Measurements from ENCODE around the gene SLC25A41. TPM values are rescaled to one million over a fixed set of nuclear protein-coding genes. Genes with fewer than 3 reads are reported as not detected.

SLC25A41 gene
- total and polyA plus RNA-seq, 2 of the 13 experiments (the other 11 are each of a cell fraction or from before 2014, with no cell fraction given): 0.33 to 0.95 TPM

- no peak overlapping the region for H3K4me2 ChIP-seq (ENCODE audit: low read depth, low read length)
- CTCF ChIA-PET (ENCODE audit: low intra/inter-chr PET ratio, low total read pairs): no interaction called here
- POLR2A ChIA-PET: no interaction called here
- FAIRE-seq: no peak
- H3K4me1 ChIP-seq (ENCODE audit: insufficient read depth, low read length): no peaks in the 10 kb centered on the region
- DNase-seq (ENCODE audit: low spot score): no peak
- H3K36me3 ChIP-seq (replicated peaks in 1 of 2; ENCODE audit: control insufficient read depth in 1 of 2, insufficient read depth in 2 of 2, low read length in 2 of 2): peaks cover 10 to 24% of the 10 kb centered on the region in 2 experiments
- no peak overlapping the region for H3K27ac ChIP-seq (ENCODE audit: extremely low read length, insufficient read depth, low read length)
- TF ChIP-seq ZBTB46 (CRISPR knock-in tag; IDR thresholded peaks at IDR 0.05; ENCODE audit: borderline replicate concordance): no peak
- no peak for TF ChIP-seq CHD2 (IDR thresholded peaks at IDR 0.05; ENCODE audit: low read depth, low read length)
- TF ChIP-seq PITX1 (CRISPR knock-in tag; IDR thresholded peaks at IDR 0.05): no peak
- no peak for TF ChIP-seq ZNF205 (CRISPR knock-in tag; IDR thresholded peaks at IDR 0.05)
- in situ Hi-C loops (cut with HindIII; ENCODE audit: extremely low pct_ligation_motif_present, low pct_unique_long_range_greater_than_20kb): no loop called here
- H4K20me1 ChIP-seq (ENCODE audit: insufficient read depth, low read length): no peaks in the 10 kb centered on the region
- peaks cover 5% of the 10 kb centered on the region; the same call in 1 of the 2 replicates for H3K9me3 ChIP-seq (ENCODE audit: low read length)
- intact Hi-C loops (cut with micrococcal nuclease; ENCODE audit: unreplicated experiment): no loop called here
- BruUV-seq (replicated peaks): no TSS peak
- H2AFZ ChIP-seq (ENCODE audit: low read length): no peak overlapping the region
- WGBS (ENCODE audit: low lambda C conversion rate): 96% methylated on average over 2 of the region's 2 CpGs
- H3K79me2 ChIP-seq (ENCODE audit: insufficient read depth, low read length): no peaks in the 10 kb centered on the region
- H3K9ac ChIP-seq (ENCODE audit: insufficient read depth, low read depth, low read length): no peak overlapping the region
- no peak overlapping the region for H3K4me3 ChIP-seq (replicated peaks in 1 of 3; ENCODE audit: insufficient read depth in 1 of 3, low read depth in 2 of 3, low read length in 3 of 3)
- H3K27me3 ChIP-seq (ENCODE audit: control insufficient read depth in 1 of 2, insufficient read depth in 2 of 2, low read length in 2 of 2): no peaks in the 10 kb centered on the region
- no peak for ATAC-seq
Observed at GRCh38 chr19:6452899-6453298, 19.3 kb upstream of the SLC25A41 start.

- H3K79me2 ChIP-seq (ENCODE audit: insufficient read depth, low read length): no peaks in the 10 kb centered on the region
- in situ Hi-C loops (cut with HindIII; ENCODE audit: extremely low pct_ligation_motif_present, low pct_unique_long_range_greater_than_20kb) (no loop called here), intact Hi-C loops (cut with micrococcal nuclease; ENCODE audit: unreplicated experiment) (no loop called here)
- TF ChIP-seq KLF15 (CRISPR knock-in tag; IDR thresholded peaks at IDR 0.05; ENCODE audit: borderline replicate concordance) (no peak), TIGD3 (CRISPR knock-in tag; IDR thresholded peaks at IDR 0.05; ENCODE audit: borderline replicate concordance) (no peak), WIZ (CRISPR knock-in tag; IDR thresholded peaks at IDR 0.05) (no peak), ZNF121 (CRISPR knock-in tag; IDR thresholded peaks at IDR 0.05) (no peak), GLMP (CRISPR knock-in tag; IDR thresholded peaks at IDR 0.05; ENCODE audit: borderline replicate concordance) (no peak), PPARG (CRISPR knock-in tag; conservative IDR thresholded peaks at IDR 0.05) (no peak)
- H3K36me3 ChIP-seq (replicated peaks in 1 of 2; ENCODE audit: control insufficient read depth in 1 of 2, insufficient read depth in 2 of 2, low read length in 2 of 2): peaks cover 10 to 19% of the 10 kb centered on the region in 2 experiments
- H4K20me1 ChIP-seq (ENCODE audit: insufficient read depth, low read length): no peaks in the 10 kb centered on the region
- FAIRE-seq (no peak), DNase-seq (ENCODE audit: low spot score) (no peak), ATAC-seq (no peak)
- no peak overlapping the region for H3K4me3 ChIP-seq (replicated peaks in 1 of 3; ENCODE audit: insufficient read depth in 1 of 3, low read depth in 2 of 3, low read length in 3 of 3)
- no peaks in the 10 kb centered on the region for H3K27me3 ChIP-seq (ENCODE audit: control insufficient read depth in 1 of 2, insufficient read depth in 2 of 2, low read length in 2 of 2)
- peaks cover 5% of the 10 kb centered on the region; the same call in 1 of the 2 replicates for H3K9me3 ChIP-seq (ENCODE audit: low read length)
- ChIA-PET POLR2A (no interaction called here), CTCF (ENCODE audit: low intra/inter-chr PET ratio, low total read pairs) (interaction anchor here (0.6 kb wide), 1 partner anchor 178 kb away, joined by 3 read pairs; no protein-coding TSS in a partner anchor)
- WGBS (ENCODE audit: low lambda C conversion rate): 98% methylated on average over 12 of the region's 19 CpGs
- H3K4me1 ChIP-seq (ENCODE audit: insufficient read depth, low read length): no peaks in the 10 kb centered on the region
- no peak overlapping the region for H3K4me2 ChIP-seq (ENCODE audit: low read depth, low read length)
- H3K27ac ChIP-seq (ENCODE audit: extremely low read length, insufficient read depth, low read length): no peak overlapping the region
- no TSS peak for BruUV-seq (replicated peaks)
- no peak overlapping the region for H2AFZ ChIP-seq (ENCODE audit: low read length)
- no peak overlapping the region for H3K9ac ChIP-seq (ENCODE audit: insufficient read depth, low read depth, low read length)
Observed at GRCh38 chr19:6452223-6452614, 18.7 kb upstream of the SLC25A41 start.

Measured in HepG2 (cell line).